ENCODE measurements around the gene PASD1. TPM values are rescaled to one million over a fixed set of nuclear protein-coding genes. Genes with fewer than 3 reads are reported as not detected.
"Not testable (repeated sequence)": the region's sequence is repeated elsewhere in the genome, so short reads cannot be mapped to it uniquely, and the experiment has no call there.

PASD1 gene
- total RNA-seq, 1 donor from 2014 or later, result not detected

DNA sequence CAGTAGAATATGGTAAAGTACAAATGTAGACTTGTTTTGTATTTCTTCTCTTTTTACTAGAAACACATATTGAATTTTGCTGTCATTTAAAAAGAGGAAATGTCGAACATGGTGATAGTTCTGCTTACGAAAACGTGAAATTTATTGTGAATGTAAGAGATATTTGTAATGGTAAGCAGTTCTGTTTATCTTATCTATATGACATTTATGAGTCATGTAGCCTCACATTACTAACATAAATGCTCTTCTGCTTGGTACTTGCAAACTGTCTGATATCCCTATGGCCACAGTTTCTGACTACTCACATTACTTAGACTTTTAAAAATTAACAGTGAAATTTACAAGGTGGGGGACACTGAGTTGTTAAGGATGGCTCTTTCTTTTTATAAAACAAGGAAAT lies 57.9 kb downstream of the PASD1 start:
- intact Hi-C loops (cut with micrococcal nuclease), result no loop called here

- intact Hi-C loops (cut with micrococcal nuclease), result no loop called here
Measured at GRCh38 chrX:151624677-151625076, 61.2 kb downstream of the PASD1 start.

- intact Hi-C loops (cut with micrococcal nuclease), result no loop called here
Measured at GRCh38 chrX:151631822-151632221, 68.3 kb downstream of the PASD1 start.

DNA sequence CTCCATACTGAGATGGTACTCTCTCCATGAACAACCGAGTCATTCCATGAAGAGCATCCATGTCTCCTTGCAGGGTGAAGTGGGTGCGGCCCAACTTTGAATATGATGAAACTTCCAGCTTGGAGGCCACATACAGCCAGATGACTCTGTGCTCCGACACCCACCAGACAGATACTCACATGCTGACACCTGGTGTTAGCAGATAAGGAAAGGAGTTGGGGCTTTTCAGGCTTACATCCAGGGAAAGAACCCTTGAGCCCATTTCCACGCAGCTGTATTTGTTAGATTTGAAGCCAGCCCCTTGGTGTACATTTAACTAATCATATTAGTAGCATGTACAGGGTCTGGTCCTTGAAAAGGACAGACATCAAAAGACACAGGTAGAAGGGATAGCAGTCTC lies 69.7 kb downstream of the PASD1 start:
- intact Hi-C loops (cut with micrococcal nuclease), result no loop called here

DNA sequence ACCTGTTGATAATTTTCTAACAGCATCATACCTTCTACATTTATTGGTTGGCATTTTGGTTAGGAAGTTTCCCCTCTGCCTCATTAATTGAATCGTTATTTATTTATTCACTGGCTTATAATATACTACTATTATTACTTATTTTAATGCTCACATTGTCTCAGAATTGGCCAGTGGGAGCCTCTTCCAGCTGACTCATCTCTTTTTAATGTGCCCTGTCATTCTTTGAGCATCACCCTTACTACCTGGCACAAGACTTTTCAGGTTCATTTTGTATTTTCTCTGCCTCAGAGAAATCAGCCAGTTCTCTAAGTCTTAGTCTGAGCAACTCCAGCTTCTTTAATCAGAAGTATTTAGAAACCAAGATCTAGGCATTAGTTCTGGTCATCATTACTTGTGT lies 71.5 kb downstream of the PASD1 start:
- intact Hi-C loops (cut with micrococcal nuclease), result no loop called here

- intact Hi-C loops (cut with micrococcal nuclease), result no loop called here
Measured at GRCh38 chrX:151641564-151641963, 78.1 kb downstream of the PASD1 start.

GRCh38 chrX:151675121-151675746 lies 111.8 kb downstream of the PASD1 start:
- intact Hi-C loops (cut with micrococcal nuclease), result no loop called here

- intact Hi-C loops (cut with micrococcal nuclease), result no loop called here
Measured at GRCh38 chrX:151676196-151676595, 112.7 kb downstream of the PASD1 start.

- intact Hi-C loops (cut with micrococcal nuclease), result loop anchor here (5.0 kb wide), 1 partner anchor 908 kb away; no protein-coding TSS in a partner anchor
Measured at GRCh38 chrX:151679798-151680402, 116.4 kb downstream of the PASD1 start.

GRCh38 chrX:151680805-151681204 lies 117.3 kb downstream of the PASD1 start:
- intact Hi-C loops (cut with micrococcal nuclease), result loop anchor here (1.0 to 5.0 kb wide), 3 partner anchors 175 to 909 kb away; no protein-coding TSS in a partner anchor

- intact Hi-C loops (cut with micrococcal nuclease), result no loop called here
Measured at GRCh38 chrX:151687635-151688034, 124.2 kb downstream of the PASD1 start.

GRCh38 chrX:151688695-151689094 lies 125.2 kb downstream of the PASD1 start:
- intact Hi-C loops (cut with micrococcal nuclease), result no loop called here

- intact Hi-C loops (cut with micrococcal nuclease), result no loop called here
Measured at GRCh38 chrX:151692825-151693224, 129.3 kb downstream of the PASD1 start.

- intact Hi-C loops (cut with micrococcal nuclease), result no loop called here
Measured at GRCh38 chrX:151694121-151694520, 130.6 kb downstream of the PASD1 start.

DNA sequence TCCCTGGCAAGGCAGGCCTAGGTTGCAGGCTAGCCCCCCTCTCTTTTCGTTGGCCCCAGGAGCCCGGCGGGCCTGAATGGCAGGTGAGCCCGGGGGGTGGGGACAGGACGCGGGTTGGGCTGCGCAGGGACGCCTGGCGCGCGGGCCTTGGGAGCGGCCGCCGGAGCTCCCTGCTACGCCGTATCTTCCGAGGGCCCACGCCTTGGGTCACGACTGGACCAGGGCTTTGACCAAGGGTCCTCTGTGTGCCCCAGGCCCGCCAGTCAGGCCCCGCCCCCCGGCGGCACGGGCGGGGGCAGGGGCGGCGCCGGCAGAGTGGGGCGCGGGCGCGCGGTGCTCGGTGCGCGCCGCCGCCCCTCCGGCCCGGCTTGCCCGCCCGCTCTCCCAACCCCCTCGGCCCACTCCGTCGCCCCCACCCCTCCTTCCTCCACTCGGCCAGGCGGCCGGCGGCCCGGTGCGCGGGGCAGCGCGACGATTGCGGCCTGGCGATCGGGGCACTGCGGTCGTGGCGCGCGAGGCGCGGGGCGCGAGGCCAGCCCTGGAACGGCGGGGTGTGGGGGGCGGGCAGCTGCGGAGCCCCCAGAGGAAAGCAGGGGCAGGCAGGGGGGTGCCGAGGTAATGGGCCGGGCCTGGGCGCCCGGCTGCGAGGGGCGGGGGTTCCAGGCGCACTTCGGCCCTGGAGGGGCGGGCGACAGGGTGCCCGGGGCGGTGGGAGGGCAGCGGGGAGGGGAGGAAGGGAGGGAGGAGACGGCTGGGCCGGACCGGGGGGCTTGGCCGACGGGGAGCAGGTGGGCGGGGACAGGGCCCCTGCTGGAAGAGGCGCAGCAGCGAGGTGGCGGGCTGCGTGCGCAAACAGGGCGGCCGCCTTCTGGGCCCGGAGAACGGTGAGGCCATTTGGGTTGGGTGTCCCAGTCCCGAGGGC lies 131.4 kb downstream of the PASD1 start, which contains the start of gene PRRG3:
Gene PRRG3, plus strand, starts transcription at position 798 of the 922 bp plus-strand sequence. CDS start 3,357 bp downstream, outside the sequence.
- intact Hi-C loops (cut with micrococcal nuclease), result no loop called here

GRCh38 chrX:151695583-151696340 lies 132.3 kb downstream of the PASD1 start:
- intact Hi-C loops (cut with micrococcal nuclease), result no loop called here

- intact Hi-C loops (cut with micrococcal nuclease), result not testable (repeated sequence)
Measured at GRCh38 chrX:151697082-151697481, 133.6 kb downstream of the PASD1 start.

DNA sequence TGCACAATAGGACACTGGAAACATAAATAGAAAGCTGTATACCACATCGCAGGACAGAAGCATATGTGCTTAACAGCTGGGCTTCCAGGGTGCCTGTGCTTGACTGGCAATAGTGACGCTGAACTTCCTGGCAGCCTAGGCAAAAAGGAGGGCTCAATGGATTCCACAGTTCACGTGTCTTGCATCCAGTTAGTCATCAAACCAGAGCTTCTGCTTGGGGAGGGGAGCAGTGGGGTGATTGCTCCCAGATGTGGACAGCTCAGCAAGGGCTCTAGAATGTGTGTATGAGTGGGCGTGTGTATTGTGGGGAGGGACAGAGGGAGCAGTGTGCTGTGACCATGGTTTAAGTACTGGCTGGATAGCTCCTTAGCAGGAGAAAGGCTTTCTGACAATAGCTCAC lies 134.0 kb downstream of the PASD1 start:
- intact Hi-C loops (cut with micrococcal nuclease), result no loop called here

GRCh38 chrX:151698485-151698884 lies 135.0 kb downstream of the PASD1 start:
- intact Hi-C loops (cut with micrococcal nuclease), result no loop called here

GRCh38 chrX:151699746-151700145 lies 136.3 kb downstream of the PASD1 start:
- intact Hi-C loops (cut with micrococcal nuclease), result no loop called here

- intact Hi-C loops (cut with micrococcal nuclease), result no loop called here
Measured at GRCh38 chrX:151700581-151700980, 137.1 kb downstream of the PASD1 start.

Data from T-helper 1 cell treated with Interleukin-12 subunit alpha and Interleukin-12 subunit beta and Interleukin-4 antibody, amounts not matched to agents 30 ng/mL and 1 ng/mL, for 36 hours (primary cell).